Measurements from ENCODE around the gene VSIG2.

- TF ChIP-seq SIN3A (IDR thresholded peaks at IDR 0.05; ENCODE audit: low read depth, low read length) (no peak), EGR1 (IDR thresholded peaks at IDR 0.05; ENCODE audit: borderline replicate concordance in 1 of 2, low read depth in 2 of 2, low read length in 2 of 2) (no peak), REST (IDR thresholded peaks at IDR 0.05; ENCODE audit: low read depth, low read length) (no peak), CREM (IDR thresholded peaks at IDR 0.05; ENCODE audit: low read depth) (no peak), YY1 (IDR thresholded peaks at IDR 0.05; ENCODE audit: low read depth, low read length) (no peak), CTCF (IDR thresholded peaks at IDR 0.05 in 2 of 3, conservative IDR thresholded peaks at IDR 0.05 in 1 of 3; ENCODE audit: control insufficient read depth in 2 of 3, extremely low read depth in 1 of 3, insufficient read depth in 1 of 3, low read depth in 3 of 3, low read length in 3 of 3) (no peak), NFYB (IDR thresholded peaks at IDR 0.05; ENCODE audit: insufficient read depth, low read depth, low read length) (no peak), JUNB (IDR thresholded peaks at IDR 0.05) (no peak), PAX5 (IDR thresholded peaks at IDR 0.05; ENCODE audit: borderline replicate concordance, low read depth, low read length) (no peak), SRF (IDR thresholded peaks at IDR 0.05; ENCODE audit: low read depth in 2 of 2, low read length in 2 of 2) (no peak)
- TF ChIP-seq, protein P1, sequence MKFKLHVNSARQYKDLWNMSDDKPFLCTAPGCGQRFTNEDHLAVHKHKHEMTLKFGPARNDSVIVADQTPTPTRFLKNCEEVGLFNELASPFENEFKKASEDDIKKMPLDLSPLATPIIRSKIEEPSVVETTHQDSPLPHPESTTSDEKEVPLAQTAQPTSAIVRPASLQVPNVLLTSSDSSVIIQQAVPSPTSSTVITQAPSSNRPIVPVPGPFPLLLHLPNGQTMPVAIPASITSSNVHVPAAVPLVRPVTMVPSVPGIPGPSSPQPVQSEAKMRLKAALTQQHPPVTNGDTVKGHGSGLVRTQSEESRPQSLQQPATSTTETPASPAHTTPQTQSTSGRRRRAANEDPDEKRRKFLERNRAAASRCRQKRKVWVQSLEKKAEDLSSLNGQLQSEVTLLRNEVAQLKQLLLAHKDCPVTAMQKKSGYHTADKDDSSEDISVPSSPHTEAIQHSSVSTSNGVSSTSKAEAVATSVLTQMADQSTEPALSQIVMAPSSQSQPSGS (IDR thresholded peaks at IDR 0.05; ENCODE audit: low read length): no peak
Measured at GRCh38 chr11:124753624-124754023, 1.6 kb upstream of the VSIG2 start.
